ENCODE results near the gene PLEKHG4B. TPM values are rescaled to one million over a fixed set of nuclear protein-coding genes. Genes with fewer than 3 reads are reported as not detected.
"Not testable (repeated sequence)": the region's sequence is repeated elsewhere in the genome, so short reads cannot be mapped to it uniquely, and the experiment has no call there.

The PLEKHG4B gene
- polyA plus RNA-seq, 3 donors: not detected

GRCh38 chr5:231661-232060 is 139.7 kb downstream of the PLEKHG4B start:
- Mint-ChIP-seq H3K4me1 (no peaks in the 10 kb centered on the region), H3K36me3 (peaks cover 76 to 92% of the 10 kb centered on the region in 2 donors), H3K27ac (peak overlapping the region in 2 of 7 donors; percentile 30 to 37), H3K27me3 (ENCODE audit: low read depth in 3 of 3) (peaks cover 0 to 3% (median 0%) of the 10 kb centered on the region in 3 donors), H3K9me3 (no peaks in the 10 kb centered on the region), H3K4me3 (no peak overlapping the region)
- H3K4me1 ChIP-seq (ENCODE audit: control insufficient read depth in 1 of 2, insufficient read depth in 2 of 2, low read length in 2 of 2): no peaks in the 10 kb centered on the region
- H2AFZ ChIP-seq (ENCODE audit: insufficient read depth, low read depth, low read length, poor library complexity, severe bottlenecking): no peak overlapping the region
- no peak overlapping the region for H3K4me3 ChIP-seq (replicated peaks in 1 of 3; ENCODE audit: low read depth in 2 of 3, low read length in 3 of 3)
- 93% methylated on average over 12 of the region's 13 CpGs for WGBS (ENCODE audit: insufficient coverage)
- no peak overlapping the region for H3K27ac ChIP-seq (ENCODE audit: low read depth in 1 of 2, low read length in 2 of 2)
- no peak for DNase-seq
- no peak for TF ChIP-seq CTCF (IDR thresholded peaks at IDR 0.05)
- no peaks in the 10 kb centered on the region for H3K27me3 ChIP-seq (ENCODE audit: control insufficient read depth in 2 of 2, insufficient read depth in 2 of 2, low read length in 2 of 2)
- no peaks in the 10 kb centered on the region for H3K9me3 ChIP-seq (replicated peaks in 1 of 2; ENCODE audit: control insufficient read depth in 1 of 2, insufficient read depth in 1 of 2, low read length in 2 of 2)
- no peak overlapping the region for H3K4me2 ChIP-seq (replicated peaks; ENCODE audit: extremely low read depth, low read length, poor library complexity, severe bottlenecking)
- H3K79me2 ChIP-seq (ENCODE audit: insufficient read depth, low read length): no peaks in the 10 kb centered on the region
- H3K36me3 ChIP-seq (replicated peaks in 1 of 2; ENCODE audit: control insufficient read depth in 1 of 2, insufficient read depth in 2 of 2, low read length in 2 of 2): peaks cover 78 to 95% of the 10 kb centered on the region in 2 donors
- H4K20me1 ChIP-seq (ENCODE audit: insufficient read depth, low read length): no peaks in the 10 kb centered on the region
- H3K9ac ChIP-seq (ENCODE audit: insufficient read depth, low read length, poor library complexity, severe bottlenecking): no peak overlapping the region
- intact Hi-C loops (cut with micrococcal nuclease): no loop called here

GRCh38 chr5:233426-233825 is 141.5 kb downstream of the PLEKHG4B start:
- peaks cover 76 to 85% of the 10 kb centered on the region in 2 donors for H3K36me3 Mint-ChIP-seq
- H3K4me2 ChIP-seq (replicated peaks; ENCODE audit: extremely low read depth, low read length, poor library complexity, severe bottlenecking); H3K4me1 ChIP-seq (ENCODE audit: control insufficient read depth in 1 of 2, insufficient read depth in 2 of 2, low read length in 2 of 2); H2AFZ ChIP-seq (ENCODE audit: insufficient read depth, low read depth, low read length, poor library complexity, severe bottlenecking); H3K27me3 Mint-ChIP-seq (ENCODE audit: low read depth in 3 of 3); H3K27ac Mint-ChIP-seq; H3K9me3 Mint-ChIP-seq; H3K79me2 ChIP-seq (ENCODE audit: insufficient read depth, low read length); H3K27ac ChIP-seq (ENCODE audit: low read depth in 1 of 2, low read length in 2 of 2); H3K4me1 Mint-ChIP-seq; intact Hi-C loops (cut with micrococcal nuclease); H3K4me3 Mint-ChIP-seq; H3K4me3 ChIP-seq (replicated peaks in 1 of 3; ENCODE audit: low read depth in 2 of 3, low read length in 3 of 3); DNase-seq; H4K20me1 ChIP-seq (ENCODE audit: insufficient read depth, low read length); H3K9ac ChIP-seq (ENCODE audit: insufficient read depth, low read length, poor library complexity, severe bottlenecking); H3K9me3 ChIP-seq (replicated peaks in 1 of 2; ENCODE audit: control insufficient read depth in 1 of 2, insufficient read depth in 1 of 2, low read length in 2 of 2); H3K27me3 ChIP-seq (ENCODE audit: control insufficient read depth in 2 of 2, insufficient read depth in 2 of 2, low read length in 2 of 2): not testable (repeated sequence)
- 98% methylated on average over 18 of the region's 20 CpGs for WGBS (ENCODE audit: insufficient coverage)
- peaks cover 77 to 93% of the 10 kb centered on the region in 2 donors for H3K36me3 ChIP-seq (replicated peaks in 1 of 2; ENCODE audit: control insufficient read depth in 1 of 2, insufficient read depth in 2 of 2, low read length in 2 of 2)

Data from CD14-positive monocyte (primary cell).